ENCODE measurements around the gene CTDSPL. TPM values are rescaled to one million over a fixed set of nuclear protein-coding genes. Genes with fewer than 3 reads are reported as not detected.

CTDSPL gene
- total RNA-seq, 1 donor from 2014 or later = 41.5 TPM

DNA sequence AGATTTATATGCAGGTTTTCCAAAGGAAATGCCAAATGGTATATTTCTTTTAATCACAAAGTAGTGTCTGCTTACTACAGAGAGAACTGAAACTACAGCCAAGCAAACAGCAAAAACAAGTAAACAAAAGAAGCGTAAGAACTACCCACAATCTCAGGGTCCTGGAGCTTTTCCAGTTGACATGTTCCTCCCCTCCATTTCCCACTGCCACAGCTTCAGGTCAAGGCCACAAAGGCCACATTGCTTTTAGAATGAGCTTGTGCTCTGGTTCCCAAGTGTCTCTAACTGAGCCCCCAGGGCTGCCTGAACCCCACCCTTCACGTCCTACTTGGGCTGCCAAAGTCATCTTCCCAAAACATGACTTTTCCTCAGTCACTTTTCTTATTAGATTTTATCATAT is 24.1 kb downstream of the CTDSPL start:
- Mint-ChIP-seq H3K27me3 (ENCODE audit: low read depth) (no peaks in the 10 kb centered on the region), H3K9me3 (ENCODE audit: low read depth) (no peaks in the 10 kb centered on the region), H3K36me3 (ENCODE audit: low read depth) (no peaks in the 10 kb centered on the region), H3K4me1 (ENCODE audit: low read depth) (peaks cover 7% of the 10 kb centered on the region), H3K27ac (ENCODE audit: unreplicated experiment) (no peak overlapping the region), H3K4me3 (ENCODE audit: unreplicated experiment) (no peak overlapping the region)
- no peak for DNase-seq (ENCODE audit: low spot score)
- TF ChIP-seq, protein P1, sequence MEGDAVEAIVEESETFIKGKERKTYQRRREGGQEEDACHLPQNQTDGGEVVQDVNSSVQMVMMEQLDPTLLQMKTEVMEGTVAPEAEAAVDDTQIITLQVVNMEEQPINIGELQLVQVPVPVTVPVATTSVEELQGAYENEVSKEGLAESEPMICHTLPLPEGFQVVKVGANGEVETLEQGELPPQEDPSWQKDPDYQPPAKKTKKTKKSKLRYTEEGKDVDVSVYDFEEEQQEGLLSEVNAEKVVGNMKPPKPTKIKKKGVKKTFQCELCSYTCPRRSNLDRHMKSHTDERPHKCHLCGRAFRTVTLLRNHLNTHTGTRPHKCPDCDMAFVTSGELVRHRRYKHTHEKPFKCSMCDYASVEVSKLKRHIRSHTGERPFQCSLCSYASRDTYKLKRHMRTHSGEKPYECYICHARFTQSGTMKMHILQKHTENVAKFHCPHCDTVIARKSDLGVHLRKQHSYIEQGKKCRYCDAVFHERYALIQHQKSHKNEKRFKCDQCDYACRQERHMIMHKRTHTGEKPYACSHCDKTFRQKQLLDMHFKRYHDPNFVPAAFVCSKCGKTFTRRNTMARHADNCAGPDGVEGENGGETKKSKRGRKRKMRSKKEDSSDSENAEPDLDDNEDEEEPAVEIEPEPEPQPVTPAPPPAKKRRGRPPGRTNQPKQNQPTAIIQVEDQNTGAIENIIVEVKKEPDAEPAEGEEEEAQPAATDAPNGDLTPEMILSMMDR (IDR thresholded peaks at IDR 0.05) = no peak

DNA sequence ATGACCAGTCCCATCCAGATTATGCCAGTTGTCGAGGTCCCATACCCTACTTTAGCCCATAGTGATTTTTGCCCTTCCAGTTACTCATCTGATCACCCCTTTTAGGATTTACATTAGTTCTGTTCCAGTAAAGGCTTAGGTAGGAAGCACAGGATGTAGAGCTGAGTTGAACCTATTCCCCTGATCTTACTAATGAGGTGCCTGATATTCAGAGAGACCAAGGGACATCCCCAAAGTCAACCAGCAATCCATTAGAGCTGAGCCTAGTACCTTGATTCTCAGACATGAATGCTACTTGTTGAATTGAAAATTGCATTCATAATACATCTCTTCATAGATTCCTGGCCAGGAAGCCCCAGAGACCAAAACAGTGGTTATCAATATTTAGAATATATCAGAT is 24.7 kb downstream of the CTDSPL start:
- H3K4me3 Mint-ChIP-seq (ENCODE audit: unreplicated experiment) = no peak overlapping the region
- no peaks in the 10 kb centered on the region for H3K27me3 Mint-ChIP-seq (ENCODE audit: low read depth)
- no peaks in the 10 kb centered on the region for H3K9me3 Mint-ChIP-seq (ENCODE audit: low read depth)
- no peaks in the 10 kb centered on the region for H3K36me3 Mint-ChIP-seq (ENCODE audit: low read depth)
- H3K27ac Mint-ChIP-seq (ENCODE audit: unreplicated experiment) = no peak overlapping the region
- DNase-seq (ENCODE audit: low spot score) = no peak
- TF ChIP-seq, protein P1 (IDR thresholded peaks at IDR 0.05) = no peak
- peaks cover 10% of the 10 kb centered on the region for H3K4me1 Mint-ChIP-seq (ENCODE audit: low read depth)

DNA sequence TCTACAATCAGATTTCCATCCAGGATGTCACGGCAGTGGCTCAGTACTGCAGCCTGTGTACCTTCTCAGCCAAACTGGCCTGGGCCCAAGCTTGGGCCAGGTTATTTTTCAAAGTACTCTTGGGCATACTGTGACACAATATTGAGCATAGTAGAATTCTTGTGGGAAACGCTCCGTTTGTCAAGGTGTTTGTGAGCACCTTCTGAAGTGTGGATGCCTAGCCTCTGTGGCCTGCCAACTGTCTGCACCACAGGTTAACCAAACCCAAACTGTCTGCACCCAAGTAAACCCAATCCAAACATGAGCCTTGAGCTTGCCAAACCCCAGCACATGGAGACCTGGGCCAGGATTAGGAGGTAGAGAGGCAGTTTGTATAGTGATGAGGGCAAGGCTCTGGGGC is 25.4 kb downstream of the CTDSPL start:
- DNase-seq (ENCODE audit: low spot score) = no peak
- H3K4me1 Mint-ChIP-seq (ENCODE audit: low read depth) = peaks cover 10% of the 10 kb centered on the region
- no peak overlapping the region for H3K4me3 Mint-ChIP-seq (ENCODE audit: unreplicated experiment)
- no peaks in the 10 kb centered on the region for H3K36me3 Mint-ChIP-seq (ENCODE audit: low read depth)
- H3K27me3 Mint-ChIP-seq (ENCODE audit: low read depth) = no peaks in the 10 kb centered on the region
- TF ChIP-seq, protein P1 (IDR thresholded peaks at IDR 0.05) = no peak
- H3K9me3 Mint-ChIP-seq (ENCODE audit: low read depth) = no peaks in the 10 kb centered on the region
- H3K27ac Mint-ChIP-seq (ENCODE audit: unreplicated experiment) = no peak overlapping the region

DNA sequence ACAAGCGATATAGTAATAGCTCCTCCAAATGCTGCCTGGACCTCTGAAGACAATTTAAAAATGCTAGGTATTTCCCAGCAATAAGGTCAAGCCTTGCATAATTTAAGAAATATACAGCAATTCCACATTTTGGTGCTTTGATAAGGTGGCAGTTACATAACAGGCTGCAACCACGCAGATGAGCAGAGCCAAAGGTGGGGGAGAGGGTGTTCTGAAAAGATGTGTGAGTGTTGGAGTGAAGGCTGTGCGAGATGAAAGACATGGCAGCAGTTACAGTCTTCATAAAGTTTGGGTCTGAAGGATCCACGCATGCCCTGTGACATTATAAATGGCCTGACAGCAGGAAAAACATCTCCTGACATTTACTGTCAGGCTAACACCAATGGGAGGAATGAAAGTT is 26.1 kb downstream of the CTDSPL start:
- Mint-ChIP-seq H3K27me3 (ENCODE audit: low read depth) (no peaks in the 10 kb centered on the region), H3K27ac (ENCODE audit: unreplicated experiment) (no peak overlapping the region), H3K9me3 (ENCODE audit: low read depth) (no peaks in the 10 kb centered on the region)

DNA sequence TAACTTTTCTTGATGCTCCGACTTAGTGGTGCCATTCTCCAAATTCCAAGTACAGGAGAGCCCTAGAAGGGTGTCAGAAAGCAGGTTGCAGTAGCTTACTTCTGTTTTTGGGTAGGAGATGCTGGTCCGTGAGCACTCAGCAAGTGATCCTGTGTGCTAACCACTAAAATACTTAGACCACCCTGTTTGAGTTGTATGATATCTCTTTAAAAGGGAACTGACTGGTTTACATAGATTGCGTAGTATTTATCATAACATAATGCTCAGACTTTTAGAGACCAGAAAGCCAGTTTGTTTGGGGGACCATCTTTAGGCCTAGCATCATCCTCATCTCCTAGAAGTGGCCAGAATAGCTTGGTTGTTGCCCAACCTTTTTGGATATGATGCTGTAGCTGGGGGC is 26.7 kb downstream of the CTDSPL start:
- H3K9me3 Mint-ChIP-seq (ENCODE audit: low read depth) = no peaks in the 10 kb centered on the region
- H3K4me3 Mint-ChIP-seq (ENCODE audit: unreplicated experiment) = no peak overlapping the region
- H3K27me3 Mint-ChIP-seq (ENCODE audit: low read depth) = no peaks in the 10 kb centered on the region
- TF ChIP-seq, protein P1 (IDR thresholded peaks at IDR 0.05) = no peak
- H3K4me1 Mint-ChIP-seq (ENCODE audit: low read depth) = peaks cover 21% of the 10 kb centered on the region
- H3K36me3 Mint-ChIP-seq (ENCODE audit: low read depth) = no peaks in the 10 kb centered on the region
- DNase-seq (ENCODE audit: low spot score) = no peak
- H3K27ac Mint-ChIP-seq (ENCODE audit: unreplicated experiment) = no peak overlapping the region

More for the DNA sequence above, 26.1 kb downstream of the CTDSPL start:
- DNase-seq (ENCODE audit: low spot score) = no peak
- H3K36me3 Mint-ChIP-seq (ENCODE audit: low read depth) = no peaks in the 10 kb centered on the region
- TF ChIP-seq, protein P1 (IDR thresholded peaks at IDR 0.05) = no peak
- peaks cover 15% of the 10 kb centered on the region for H3K4me1 Mint-ChIP-seq (ENCODE audit: low read depth)
- no peak overlapping the region for H3K4me3 Mint-ChIP-seq (ENCODE audit: unreplicated experiment)

Measured in chondrocyte (in vitro differentiated cells).